Mesenchymal stem cell (in vitro differentiated cells and primary cell): ENCODE results near the gene DNAJB11.
"Not testable (repeated sequence)": the region's sequence is repeated elsewhere in the genome, so short reads cannot be mapped to it uniquely, and the experiment has no call there.

Experiments
- DNase-seq: peaks from one replicate; pipeline ENCODE4 v3.0.0-alpha.2; 2013
- H2AFZ ChIP-seq: one replicate; pipeline ENCODE4 v1.6.1; 2013; ENCODE audit warnings: low read depth, mild to moderate bottlenecking, control low read depth, inconsistent platforms, low read length, moderate library complexity
- H2AK5ac ChIP-seq: 2 replicates; pipeline ENCODE4 v1.6.1; 2013; ENCODE audit warnings: low read length, moderate library complexity, mild to moderate bottlenecking, inconsistent platforms; ENCODE audit not compliant: severe bottlenecking
- H2BK120ac ChIP-seq: one replicate; pipeline ENCODE4 v1.6.1; 2013; ENCODE audit warnings: low read depth, mild to moderate bottlenecking, inconsistent platforms, low read length, moderate library complexity
- H2BK12ac ChIP-seq, 2 experiments: one replicate each; pipeline ENCODE4 v1.6.1; 2013; ENCODE audit warnings: inconsistent platforms in 2 of 2, low read length in 2 of 2, mild to moderate bottlenecking in 2 of 2, moderate library complexity in 2 of 2, control low read depth in 1 of 2
- H2BK15ac ChIP-seq: one replicate; pipeline ENCODE4 v1.6.1; 2013; ENCODE audit warnings: mild to moderate bottlenecking, low read depth, inconsistent platforms; ENCODE audit not compliant: poor library complexity, severe bottlenecking
- H2BK5ac ChIP-seq: 2 replicates; pipeline ENCODE4 v1.6.1; 2013; ENCODE audit warnings: low read depth, mild to moderate bottlenecking, low read length, control low read depth, inconsistent platforms; ENCODE audit not compliant: poor library complexity, severe bottlenecking
- H3K14ac ChIP-seq, 2 experiments: one replicate each; pipeline ENCODE4 v1.6.1; 2013; ENCODE audit warnings: inconsistent platforms in 2 of 2, low read length in 2 of 2, control low read depth in 1 of 2, mild to moderate bottlenecking in 1 of 2, moderate library complexity in 1 of 2
- H3K18ac ChIP-seq, 2 experiments: one replicate each; pipeline ENCODE4 v1.6.1; 2013; ENCODE audit warnings: inconsistent platforms in 2 of 2, low read length in 2 of 2, control low read depth in 1 of 2, low read depth in 1 of 2, mild to moderate bottlenecking in 1 of 2
- H3K23ac ChIP-seq, 2 experiments: one replicate each; pipeline ENCODE4 v1.6.1; 2013; ENCODE audit warnings: inconsistent platforms in 2 of 2, low read length in 2 of 2, mild to moderate bottlenecking in 2 of 2, moderate library complexity in 2 of 2, control low read depth in 1 of 2
- H3K27ac ChIP-seq: 2 replicates; pipeline ENCODE4 v1.5.1; 2013; ENCODE audit warnings: mild to moderate bottlenecking, moderate library complexity, low read length, control low read depth, inconsistent platforms; ENCODE audit not compliant: poor library complexity, severe bottlenecking
- H3K27me3 ChIP-seq, 2 experiments: 2 replicates each; pipeline versions ENCODE4 v1.6.1 to v1.7.0; 2013; ENCODE audit warnings: low read length in 2 of 2, mild to moderate bottlenecking in 2 of 2, moderate library complexity in 2 of 2, control low read depth in 1 of 2, inconsistent platforms in 1 of 2; ENCODE audit not compliant: control insufficient read depth in 1 of 2, insufficient read depth in 1 of 2
- H3K36me3 ChIP-seq, 2 experiments: 2 replicates each; pipeline versions ENCODE4 v1.6.1 to v1.7.0; 2013; ENCODE audit warnings: low read length in 2 of 2, control low read depth in 1 of 2, inconsistent platforms in 1 of 2, low read depth in 1 of 2, mild to moderate bottlenecking in 1 of 2; ENCODE audit not compliant: insufficient read depth in 2 of 2, control insufficient read depth in 1 of 2
- H3K4ac ChIP-seq, 2 experiments: one replicate each; pipeline ENCODE4 v1.6.1; 2013; ENCODE audit warnings: inconsistent platforms in 2 of 2, low read length in 2 of 2, mild to moderate bottlenecking in 2 of 2, moderate library complexity in 2 of 2, control low read depth in 1 of 2, low read depth in 1 of 2
- H3K4me1 ChIP-seq: 2 replicates; pipeline ENCODE4 v1.6.1; 2013; ENCODE audit warnings: low read depth, low read length, control low read depth; ENCODE audit not compliant: control insufficient read depth, insufficient read depth
- H3K4me2 ChIP-seq: 2 replicates; pipeline ENCODE4 v1.6.1; 2013; ENCODE audit warnings: low read length, mild to moderate bottlenecking, inconsistent platforms; ENCODE audit not compliant: poor library complexity, severe bottlenecking
- H3K4me3 ChIP-seq, 2 experiments: 2 replicates each; pipeline versions ENCODE4 v1.5.1 to v1.7.0; 2013; ENCODE audit warnings: low read length in 2 of 2, mild to moderate bottlenecking in 2 of 2, control low read depth in 1 of 2, low read depth in 1 of 2; ENCODE audit not compliant: insufficient read depth in 1 of 2
- H3K79me1 ChIP-seq: replicated peaks from 2 replicates; pipeline ENCODE4 v1.6.1; 2013; ENCODE audit warnings: mild to moderate bottlenecking, control low read depth, low read length, inconsistent platforms; ENCODE audit not compliant: poor library complexity, severe bottlenecking
- H3K9ac ChIP-seq: 2 replicates; pipeline ENCODE4 v1.7.0; 2013; ENCODE audit warnings: mild to moderate bottlenecking, low read length, moderate library complexity
- H3K9me3 ChIP-seq: 2 replicates; pipeline ENCODE4 v1.7.0; 2013; ENCODE audit warnings: mild to moderate bottlenecking, low read length; ENCODE audit not compliant: control insufficient read depth
- H4K8ac ChIP-seq: one replicate; pipeline ENCODE4 v1.6.1; 2013; ENCODE audit warnings: inconsistent platforms, mild to moderate bottlenecking, low read length, moderate library complexity
- H4K91ac ChIP-seq: one replicate; pipeline ENCODE4 v1.6.1; 2013; ENCODE audit warnings: mild to moderate bottlenecking, low read length, inconsistent platforms
- WGBS: methylation state at CpG from one replicate; pipeline ENCODE4 v1.1.7; 2013; ENCODE audit warnings: mixed read lengths; 5-methylcytosine and 5-hydroxymethylcytosine counted together

DNAJB11 gene

GRCh38 chr3:186530415-186530814 lies 40.1 kb upstream of the DNAJB11 start:
- Histone ChIP-seq H3K27me3 (peaks cover 5 to 12% of the 10 kb centered on the region in 2 experiments), H4K91ac (no peak overlapping the region), H2AFZ (no peak overlapping the region), H3K18ac (no peak overlapping the region), H3K4me3 (no peak overlapping the region), H2BK5ac (no peak overlapping the region), H3K4me1 (peaks cover 5% of the 10 kb centered on the region), H3K4ac (no peak overlapping the region), H3K9me3 (no peaks in the 10 kb centered on the region), H3K23ac (no peak overlapping the region), H3K14ac (no peak overlapping the region), H3K9ac (no peak overlapping the region), H2BK120ac (no peak overlapping the region), H2BK12ac (no peak overlapping the region), H3K27ac (no peak overlapping the region), H2AK5ac (no peak overlapping the region), H3K79me1 (no peaks in the 10 kb centered on the region), H2BK15ac (no peak overlapping the region), H4K8ac (no peak overlapping the region), H3K36me3 (no peaks in the 10 kb centered on the region), H3K4me2 (no peak overlapping the region)
- DNase-seq: no peak

DNA sequence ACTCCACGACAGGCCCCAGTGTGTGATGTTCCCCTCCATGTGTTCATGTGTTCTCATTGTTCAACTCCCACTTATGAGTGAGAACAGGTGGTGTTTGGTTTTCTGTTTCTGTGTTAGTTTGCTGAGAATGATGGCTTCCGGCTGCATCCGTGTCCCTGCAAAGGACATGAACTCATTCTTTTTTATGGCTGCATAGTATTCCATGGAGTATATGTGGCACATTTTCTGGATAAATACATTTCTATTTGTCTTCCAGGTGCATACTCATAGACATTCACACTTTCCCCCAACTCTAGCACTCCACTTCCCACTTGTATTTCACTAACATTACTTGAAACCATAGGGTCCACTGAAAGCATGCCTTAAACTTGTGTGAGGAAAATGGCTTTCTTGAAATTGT lies 38.8 kb upstream of the DNAJB11 start:
- no CpG with 5 or more reads among the region's 3 CpGs for WGBS
- not testable (repeated sequence) for H3K9ac ChIP-seq, H4K91ac ChIP-seq, H3K23ac ChIP-seq, H3K14ac ChIP-seq, H3K4me1 ChIP-seq, H3K4me2 ChIP-seq, H3K27ac ChIP-seq, H3K9me3 ChIP-seq, H3K36me3 ChIP-seq, H2AK5ac ChIP-seq, H2BK5ac ChIP-seq, H3K27me3 ChIP-seq, H4K8ac ChIP-seq, H3K4me3 ChIP-seq, H2AFZ ChIP-seq, H2BK120ac ChIP-seq, H2BK15ac ChIP-seq, H2BK12ac ChIP-seq, H3K18ac ChIP-seq, H3K4ac ChIP-seq, H3K79me1 ChIP-seq, DNase-seq

GRCh38 chr3:186532598-186533072 lies 37.9 kb upstream of the DNAJB11 start:
- Histone ChIP-seq H3K4me2 (no peak overlapping the region), H2BK5ac (no peak overlapping the region), H3K4me3 (no peak overlapping the region), H3K4me1 (peaks cover 5% of the 10 kb centered on the region), H3K9me3 (no peaks in the 10 kb centered on the region), H3K18ac (no peak overlapping the region), H2BK120ac (no peak overlapping the region), H2AK5ac (no peak overlapping the region), H2AFZ (no peak overlapping the region), H3K9ac (no peak overlapping the region), H3K23ac (no peak overlapping the region), H4K91ac (no peak overlapping the region), H3K27ac (no peak overlapping the region), H3K4ac (no peak overlapping the region), H4K8ac (no peak overlapping the region), H2BK12ac (peak overlapping the region in 1 of 2 experiments; percentile 50), H3K27me3 (no peaks in the 10 kb centered on the region), H2BK15ac (no peak overlapping the region), H3K79me1 (no peaks in the 10 kb centered on the region), H3K14ac (peak overlapping the region in 1 of 2 experiments; percentile 51), H3K36me3 (no peaks in the 10 kb centered on the region)
- 0% methylated on average over 1 of the region's 1 CpG for WGBS
- DNase-seq: no peak

GRCh38 chr3:186534113-186534669 lies 36.3 kb upstream of the DNAJB11 start:
- Histone ChIP-seq H3K79me1 (no peaks in the 10 kb centered on the region), H3K36me3 (peaks cover 4 to 12% of the 10 kb centered on the region in 2 experiments), H3K4me3 (no peak overlapping the region), H3K18ac (no peak overlapping the region), H2BK12ac (no peak overlapping the region), H3K4ac (no peak overlapping the region), H2AFZ (no peak overlapping the region), H3K4me1 (peaks cover 5% of the 10 kb centered on the region), H2BK5ac (no peak overlapping the region), H3K27ac (no peak overlapping the region), H3K9me3 (no peaks in the 10 kb centered on the region), H3K27me3 (no peaks in the 10 kb centered on the region), H3K4me2 (no peak overlapping the region), H3K14ac (no peak overlapping the region), H4K8ac (no peak overlapping the region), H2AK5ac (no peak overlapping the region), H2BK120ac (no peak overlapping the region), H3K23ac (no peak overlapping the region), H2BK15ac (no peak overlapping the region), H4K91ac (no peak overlapping the region), H3K9ac (no peak overlapping the region)
- no peak for DNase-seq
- 97% methylated on average over 5 of the region's 6 CpGs for WGBS
